Liver (tissue), 9 donors: ENCODE results near the gene PROB1. TPM values are rescaled to one million over a fixed set of nuclear protein-coding genes. Genes with fewer than 3 reads are reported as not detected.

ENCODE experiments used
- DNase-seq: peaks from one replicate; pipeline ENCODE4 v3.0.0-alpha.2; 2017; ENCODE audit warnings: low spot score
- H3K27ac ChIP-seq, 2 donors: one replicate each; pipeline ENCODE4 v1.7.0; 2013; ENCODE audit warnings: inconsistent platforms in 2 of 2, low read length in 2 of 2, control low read depth in 1 of 2, low read depth in 1 of 2, mild to moderate bottlenecking in 1 of 2
- H3K27me3 ChIP-seq, 4 donors: one replicate each; pipeline versions ENCODE4 v1.6.1 to v1.7.0; 2013; ENCODE audit warnings: low read length in 3 of 4, inconsistent platforms in 1 of 4, mild to moderate bottlenecking in 1 of 4, moderate library complexity in 1 of 4; ENCODE audit not compliant: control insufficient read depth in 4 of 4, insufficient read depth in 4 of 4
- H3K36me3 ChIP-seq, 4 donors: one replicate each; pipeline versions ENCODE4 v1.6.1 to v1.7.0; 2013; ENCODE audit warnings: low read length in 3 of 4, mild to moderate bottlenecking in 3 of 4, low read depth in 1 of 4, moderate library complexity in 1 of 4; ENCODE audit not compliant: control insufficient read depth in 4 of 4, insufficient read depth in 3 of 4
- H3K4me1 ChIP-seq, 4 donors: one replicate each; pipeline versions ENCODE4 v1.6.1 to v1.7.0; 2013; ENCODE audit warnings: low read length in 3 of 4, mild to moderate bottlenecking in 3 of 4, moderate library complexity in 1 of 4; ENCODE audit not compliant: control insufficient read depth in 4 of 4, insufficient read depth in 4 of 4
- H3K4me3 ChIP-seq, 3 donors: one replicate each; pipeline versions ENCODE4 v1.6.1 to v1.7.0; 2013; ENCODE audit warnings: low read length in 3 of 3, control low read depth in 1 of 3, low read depth in 1 of 3, mild to moderate bottlenecking in 1 of 3
- H3K9ac ChIP-seq, 2 donors: one replicate each; pipeline ENCODE4 v1.7.0; 2013; ENCODE audit warnings: low read length in 2 of 2, mild to moderate bottlenecking in 2 of 2, moderate library complexity in 2 of 2, control low read depth in 1 of 2, low read depth in 1 of 2
- H3K9me3 ChIP-seq, 4 donors: one replicate each; pipeline versions ENCODE4 v1.6.1 to v1.7.0; 2013; ENCODE audit warnings: low read length in 3 of 4; ENCODE audit not compliant: control insufficient read depth in 4 of 4
- ATF3 ChIP-seq: IDR thresholded peaks from 2 replicates; pipeline ENCODE4 v1.6.1; 2016; ENCODE audit warnings: antibody characterized with exemption
- CTCF ChIP-seq: fragments of 150-350 bp; IDR thresholded peaks from 2 replicates; pipeline ENCODE4 v1.5.1; 2017; ENCODE audit warnings: improper control_type of control experiment, low read depth, low read length; ENCODE audit not compliant: missing input control
- EGR1 ChIP-seq, 2 donors: IDR thresholded peaks; 2 replicates each; pipeline ENCODE4 v1.6.1; 2016 to 2018; ENCODE audit warnings: antibody characterized with exemption in 2 of 2, low read depth in 2 of 2
- FOXA1 ChIP-seq: IDR thresholded peaks from 2 replicates; pipeline ENCODE4 v1.6.1; 2016; ENCODE audit warnings: antibody characterized with exemption
- FOXA2 ChIP-seq: IDR thresholded peaks from 2 replicates; pipeline ENCODE4 v1.6.1; 2016; ENCODE audit warnings: antibody characterized with exemption
- GABPA ChIP-seq, 2 donors: IDR thresholded peaks in 1 of 2; conservative IDR thresholded peaks in 1 of 2; 2 replicates each; pipeline ENCODE4 v1.6.1; 2016; ENCODE audit warnings: antibody characterized with exemption in 2 of 2, mild to moderate bottlenecking in 1 of 2, moderate library complexity in 1 of 2
- HNF4A ChIP-seq, 2 donors: conservative IDR thresholded peaks; 2 replicates each; pipeline ENCODE4 v1.6.1; 2016; ENCODE audit warnings: antibody characterized with exemption in 2 of 2, mild to moderate bottlenecking in 2 of 2
- HNF4G ChIP-seq: IDR thresholded peaks from 2 replicates; pipeline ENCODE4 v1.6.1; 2016; ENCODE audit warnings: antibody characterized with exemption
- JUND ChIP-seq, 2 donors: IDR thresholded peaks; 2 replicates each; pipeline ENCODE4 v1.6.1; 2016; ENCODE audit warnings: antibody characterized with exemption in 2 of 2
- MAX ChIP-seq: IDR thresholded peaks from 2 replicates; pipeline ENCODE4 v1.6.1; 2016; ENCODE audit warnings: antibody characterized with exemption
- NR2F2 ChIP-seq: IDR thresholded peaks from 2 replicates; pipeline ENCODE4 v1.6.1; 2016; ENCODE audit warnings: antibody characterized with exemption
- RAD21 ChIP-seq, 2 donors: IDR thresholded peaks; 2 replicates each; pipeline ENCODE4 v1.6.1; 2016; ENCODE audit warnings: antibody characterized with exemption in 2 of 2, mild to moderate bottlenecking in 2 of 2
- REST ChIP-seq: IDR thresholded peaks from 2 replicates; pipeline ENCODE4 v1.6.1; 2016; ENCODE audit warnings: antibody characterized with exemption, mild to moderate bottlenecking
- RXRA ChIP-seq, 2 donors: IDR thresholded peaks; 2 replicates each; pipeline ENCODE4 v1.6.1; 2017 to 2018; ENCODE audit warnings: antibody characterized with exemption in 2 of 2, mild to moderate bottlenecking in 1 of 2
- SP1 ChIP-seq: IDR thresholded peaks from 2 replicates; pipeline ENCODE4 v1.6.1; 2018; ENCODE audit warnings: antibody characterized with exemption, mild to moderate bottlenecking
- TAF1 ChIP-seq: conservative IDR thresholded peaks from 2 replicates; pipeline ENCODE4 v1.6.1; 2016; ENCODE audit warnings: antibody characterized with exemption, mild to moderate bottlenecking
- YY1 ChIP-seq: IDR thresholded peaks from 2 replicates; pipeline ENCODE4 v1.6.1; 2016; ENCODE audit warnings: antibody characterized with exemption, mild to moderate bottlenecking
- WGBS: extraction: QIAGEN DNeasy Blood & Tissue Kit; methylation state at CpG from one replicate; pipeline ENCODE4 v1.1.7; 2013; 5-methylcytosine and 5-hydroxymethylcytosine counted together
- polyA plus RNA-seq, 2 donors: library from polyadenylated mRNA; stranded (reverse) in 1 of 2; unstranded in 1 of 2; fragments of 200-250 nt in 1 of 2; fragments of >200 nt in 1 of 2; fragmentation: Nextera tagmentation in 1 of 2; extraction: Ambion mirVana in 1 of 2; gene quantifications; one replicate each; pipeline versions ENCODE4 v1.2.1 to v1.2.3, GENCODE V29; 2013 to 2015
- total RNA-seq, 2 donors: library from RNA; depleted of rRNA; stranded (reverse); fragments of >200 nt; gene quantifications; one replicate each; pipeline ENCODE4 v1.2.3, GENCODE V29; 2014
- TF ChIP-seq, protein P1 (sequence below): IDR thresholded peaks from 2 replicates; pipeline ENCODE4 v1.6.1; 2016; ENCODE audit warnings: antibody characterized with exemption
- donor health status: healthy.
- donor health status: healthy.
- donor health status: healthy.
- donor health status: healthy.
- donor health status: healthy.

The PROB1 gene
- total and polyA plus RNA-seq, 4 donors = 0.04 to 0.67 (median 0.34) TPM

DNA sequence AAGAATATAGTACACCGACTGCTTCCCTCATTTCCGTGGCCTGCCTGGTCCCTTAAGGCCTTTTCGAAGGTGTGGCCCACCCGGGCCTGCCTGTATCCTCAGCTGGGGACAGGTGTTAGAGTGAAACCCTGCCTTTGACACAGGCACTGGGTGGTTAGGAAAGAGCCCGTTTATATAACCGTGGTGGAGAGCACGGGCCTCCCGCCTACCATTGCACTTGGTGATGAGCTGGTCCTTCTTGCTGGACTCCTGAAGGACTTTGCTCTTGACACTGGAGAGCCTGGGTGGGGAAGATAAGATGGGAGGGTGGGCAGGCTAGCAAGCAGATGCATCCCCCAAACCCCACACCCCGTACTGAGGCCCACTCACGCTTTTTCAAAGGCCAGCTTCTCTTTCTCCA, 6.6 kb upstream of the PROB1 start:
- Histone ChIP-seq H3K4me1 (peaks cover 0 to 11% (median 8%) of the 10 kb centered on the region in 4 donors), H3K36me3 (peaks cover 0 to 1% (median 0%) of the 10 kb centered on the region in 4 donors), H3K27ac (no peak overlapping the region), H3K27me3 (no peaks in the 10 kb centered on the region), H3K9me3 (no peaks in the 10 kb centered on the region), H3K4me3 (no peak overlapping the region), H3K9ac (no peak overlapping the region)
- no peak for DNase-seq
- 94% methylated on average over 10 of the region's 10 CpGs for WGBS
- TF ChIP-seq TAF1 (no peak), CTCF (no peak), EGR1 (IDR thresholded peaks at IDR 0.05; ENCODE audit: low read depth in 2 of 2) (no peak), HNF4G (no peak), FOXA1 (no peak), HNF4A (conservative IDR thresholded peaks at IDR 0.05) (no peak), RXRA (IDR thresholded peaks at IDR 0.05) (no peak), FOXA2 (no peak), GABPA (IDR thresholded peaks at IDR 0.05 in 1 of 2, conservative IDR thresholded peaks at IDR 0.05 in 1 of 2) (no peak), NR2F2 (no peak)
- TF ChIP-seq, protein P1, sequence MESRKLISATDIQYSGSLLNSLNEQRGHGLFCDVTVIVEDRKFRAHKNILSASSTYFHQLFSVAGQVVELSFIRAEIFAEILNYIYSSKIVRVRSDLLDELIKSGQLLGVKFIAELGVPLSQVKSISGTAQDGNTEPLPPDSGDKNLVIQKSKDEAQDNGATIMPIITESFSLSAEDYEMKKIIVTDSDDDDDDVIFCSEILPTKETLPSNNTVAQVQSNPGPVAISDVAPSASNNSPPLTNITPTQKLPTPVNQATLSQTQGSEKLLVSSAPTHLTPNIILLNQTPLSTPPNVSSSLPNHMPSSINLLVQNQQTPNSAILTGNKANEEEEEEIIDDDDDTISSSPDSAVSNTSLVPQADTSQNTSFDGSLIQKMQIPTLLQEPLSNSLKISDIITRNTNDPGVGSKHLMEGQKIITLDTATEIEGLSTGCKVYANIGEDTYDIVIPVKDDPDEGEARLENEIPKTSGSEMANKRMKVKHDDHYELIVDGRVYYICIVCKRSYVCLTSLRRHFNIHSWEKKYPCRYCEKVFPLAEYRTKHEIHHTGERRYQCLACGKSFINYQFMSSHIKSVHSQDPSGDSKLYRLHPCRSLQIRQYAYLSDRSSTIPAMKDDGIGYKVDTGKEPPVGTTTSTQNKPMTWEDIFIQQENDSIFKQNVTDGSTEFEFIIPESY = no peak

GRCh38 chr5:139399501-139400121, 4.7 kb upstream of the PROB1 start:
- H3K27ac ChIP-seq = no peak overlapping the region
- no peak overlapping the region for H3K9ac ChIP-seq
- H3K27me3 ChIP-seq = no peaks in the 10 kb centered on the region
- 90% methylated on average over 6 of the region's 6 CpGs for WGBS
- TF ChIP-seq GABPA (IDR thresholded peaks at IDR 0.05 in 1 of 2, conservative IDR thresholded peaks at IDR 0.05 in 1 of 2) (no peak), EGR1 (IDR thresholded peaks at IDR 0.05; ENCODE audit: low read depth in 2 of 2) (no peak), RAD21 (IDR thresholded peaks at IDR 0.05) (no peak), HNF4A (conservative IDR thresholded peaks at IDR 0.05) (no peak), MAX (no peak), ATF3 (no peak), JUND (IDR thresholded peaks at IDR 0.05) (no peak), FOXA1 (no peak), HNF4G (no peak), REST (no peak), YY1 (no peak), SP1 (no peak), CTCF (no peak), TAF1 (no peak), FOXA2 (no peak), NR2F2 (no peak), RXRA (IDR thresholded peaks at IDR 0.05) (no peak)
- TF ChIP-seq, protein P1 = no peak
- DNase-seq = no peak
- H3K4me1 ChIP-seq = peaks cover 0 to 11% (median 8%) of the 10 kb centered on the region in 4 donors
- peaks cover 0 to 1% (median 0%) of the 10 kb centered on the region in 4 donors for H3K36me3 ChIP-seq
- H3K9me3 ChIP-seq = no peaks in the 10 kb centered on the region
- no peak overlapping the region for H3K4me3 ChIP-seq
